Fibroblast of skin of back (primary cell): Measurements from ENCODE around the gene TMEM273.

Experiments used
- DNase-seq: peaks from one replicate; pipeline ENCODE4 v3.0.0-alpha.2; 2013

Gene TMEM273

DNA sequence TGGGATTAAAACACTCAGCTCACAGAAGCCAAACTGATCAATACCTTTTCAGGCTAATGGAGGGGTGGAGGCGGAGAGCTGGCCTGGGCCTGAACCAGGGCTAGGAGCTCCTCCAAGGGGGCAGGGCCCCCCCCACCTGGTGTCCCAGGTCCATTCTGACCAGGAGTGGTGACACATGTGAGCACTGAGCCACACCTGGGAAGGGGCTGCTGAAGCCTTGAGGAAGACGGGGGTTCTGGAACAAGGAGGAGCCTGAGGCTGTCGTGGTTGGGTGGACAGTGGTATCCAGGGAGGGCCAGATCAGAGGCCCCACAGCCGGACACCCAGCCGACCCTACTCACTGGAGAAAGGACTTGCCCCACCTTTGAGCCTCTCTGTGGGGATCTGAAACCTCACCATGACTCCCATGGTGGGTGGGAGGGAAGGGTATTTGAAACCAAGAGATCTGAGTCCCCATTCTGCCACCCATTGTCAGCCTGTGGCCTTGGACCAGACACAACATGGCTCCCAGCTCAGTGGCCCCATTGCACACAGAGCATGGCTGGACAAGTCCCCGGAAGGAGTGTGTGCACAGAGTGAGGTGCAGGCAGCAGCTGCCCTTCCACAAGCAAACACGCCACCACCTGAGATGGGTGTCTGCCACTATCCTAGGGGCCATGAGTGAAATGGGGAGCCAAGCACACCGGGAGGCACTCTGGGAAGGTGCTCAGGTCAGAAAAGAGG, 12.4 kb downstream of the TMEM273 start:
- DNase-seq: no peak

DNA sequence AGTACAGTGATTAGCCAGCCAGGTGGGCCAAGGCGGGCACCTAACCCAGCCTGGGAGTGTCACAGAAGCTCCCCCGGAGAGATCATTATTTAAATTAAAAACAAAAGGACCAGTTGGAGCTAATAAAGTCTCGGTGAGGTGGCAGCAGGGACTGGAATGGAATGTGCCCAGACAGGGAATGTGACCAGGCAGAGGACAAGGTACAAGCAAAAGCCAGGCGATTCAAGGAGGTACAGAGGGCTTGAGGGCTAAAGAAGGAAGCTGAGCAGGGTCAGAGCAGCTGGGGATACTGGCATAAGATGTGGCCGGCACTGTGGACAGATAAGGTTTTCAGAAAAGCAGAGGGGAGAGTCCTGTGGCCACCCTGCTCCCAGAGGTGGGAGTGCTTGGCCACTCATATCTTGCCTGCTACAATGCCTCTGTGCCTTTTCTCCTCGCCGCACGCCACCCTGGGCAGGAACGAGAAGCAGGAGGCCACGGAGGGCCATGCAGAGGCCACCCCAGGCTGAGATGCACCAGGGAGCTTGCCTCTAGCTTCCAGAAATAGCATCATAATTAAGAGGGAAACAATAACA, 13.2 kb downstream of the TMEM273 start:
- DNase-seq: no peak

DNA sequence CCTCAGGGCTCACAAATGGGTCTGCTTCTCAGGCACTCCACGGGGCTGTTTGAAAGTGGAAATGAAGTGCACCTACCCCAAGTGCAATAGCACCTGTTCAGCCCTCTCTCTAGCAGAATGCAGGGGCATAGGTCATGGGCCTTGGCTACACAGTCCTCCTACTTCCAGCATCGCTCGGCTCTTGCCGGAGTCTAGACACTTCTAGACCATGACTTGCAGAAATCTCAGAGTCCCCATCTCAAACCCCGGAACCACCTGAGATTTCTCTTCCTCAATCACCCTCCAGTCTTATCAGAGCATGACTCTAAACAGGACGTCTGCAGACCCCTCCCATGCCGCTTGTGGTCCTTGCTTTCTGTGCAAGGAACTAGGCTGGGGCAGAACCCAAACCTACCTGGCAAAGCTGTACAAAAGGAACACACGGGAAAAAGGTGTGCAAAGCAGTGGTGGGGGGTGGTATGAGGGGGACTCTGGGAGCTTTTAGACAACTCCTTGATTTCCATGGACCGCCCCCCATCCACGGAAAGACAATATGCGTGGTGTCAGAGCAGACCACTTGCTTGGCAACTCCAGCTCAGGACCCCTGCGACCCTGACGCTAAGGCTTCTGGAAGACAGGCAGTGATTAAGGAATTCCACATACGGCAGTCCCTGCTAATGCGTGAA, 13.8 kb downstream of the TMEM273 start:
- DNase-seq: no peak

DNA sequence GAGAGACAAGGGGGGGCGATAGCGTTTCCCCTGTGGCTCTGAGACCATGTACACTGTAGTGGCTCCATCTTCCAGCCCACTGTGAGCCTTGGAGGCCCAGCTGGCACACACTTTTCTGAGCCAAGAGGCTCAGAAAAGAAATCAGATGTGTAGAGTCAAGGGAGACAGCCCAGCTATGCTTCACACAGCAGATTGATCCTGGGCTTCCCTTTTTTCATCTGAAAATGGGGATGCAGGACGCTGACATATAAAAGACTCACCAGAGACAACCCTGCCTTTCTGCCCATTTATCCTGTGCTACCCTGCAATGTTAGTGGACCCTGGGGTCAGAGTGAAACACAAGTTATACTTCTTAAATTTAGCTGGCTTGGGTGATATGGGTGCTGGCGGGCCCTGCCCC, 14.3 kb downstream of the TMEM273 start:
- DNase-seq: no peak

DNA sequence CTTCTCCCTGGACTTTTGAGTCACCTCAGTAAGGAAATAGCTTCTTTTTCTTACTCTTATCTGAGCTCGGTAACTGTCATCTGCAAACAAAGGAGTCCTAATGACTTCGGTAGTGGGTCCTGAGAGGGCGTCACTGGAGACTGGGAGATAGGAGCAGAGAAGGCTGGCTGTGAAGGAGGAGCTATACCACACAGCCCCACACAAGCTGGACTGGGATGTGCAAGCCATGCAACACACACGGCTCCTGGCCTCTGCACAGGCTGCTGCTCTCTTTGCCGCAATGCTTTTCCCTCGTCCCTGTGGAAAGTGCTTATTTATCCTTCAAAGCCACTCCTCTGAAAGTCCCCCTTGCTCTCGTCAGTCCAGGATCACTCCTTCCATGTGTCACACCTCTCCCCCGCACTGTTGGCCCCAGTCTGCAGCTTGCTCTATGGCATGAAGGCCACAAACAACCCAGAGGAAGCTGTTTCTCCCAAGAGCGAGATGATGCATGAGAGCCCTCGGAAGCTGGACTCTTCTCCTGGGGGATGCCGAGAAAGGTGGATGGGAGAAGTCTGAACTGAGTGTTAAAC, 14.9 kb downstream of the TMEM273 start:
- DNase-seq: no peak

DNA sequence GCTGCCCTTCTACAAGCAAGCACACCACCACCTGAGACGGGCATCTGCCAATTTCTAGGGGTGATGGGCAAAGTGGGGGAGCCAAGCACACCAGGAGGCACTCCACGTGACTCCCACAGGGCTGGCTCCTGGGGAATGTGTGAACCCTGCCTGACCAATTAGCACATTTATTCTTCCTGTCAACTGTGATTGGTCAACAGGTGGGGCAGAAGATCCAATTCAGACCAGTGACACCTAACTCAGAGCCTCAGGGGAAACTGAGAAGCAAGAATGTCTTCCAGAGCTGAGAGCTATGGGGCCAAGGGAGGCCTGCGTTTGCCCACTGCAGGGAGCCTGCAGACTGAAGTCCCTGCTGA, 15.4 kb downstream of the TMEM273 start:
- no peak for DNase-seq

DNA sequence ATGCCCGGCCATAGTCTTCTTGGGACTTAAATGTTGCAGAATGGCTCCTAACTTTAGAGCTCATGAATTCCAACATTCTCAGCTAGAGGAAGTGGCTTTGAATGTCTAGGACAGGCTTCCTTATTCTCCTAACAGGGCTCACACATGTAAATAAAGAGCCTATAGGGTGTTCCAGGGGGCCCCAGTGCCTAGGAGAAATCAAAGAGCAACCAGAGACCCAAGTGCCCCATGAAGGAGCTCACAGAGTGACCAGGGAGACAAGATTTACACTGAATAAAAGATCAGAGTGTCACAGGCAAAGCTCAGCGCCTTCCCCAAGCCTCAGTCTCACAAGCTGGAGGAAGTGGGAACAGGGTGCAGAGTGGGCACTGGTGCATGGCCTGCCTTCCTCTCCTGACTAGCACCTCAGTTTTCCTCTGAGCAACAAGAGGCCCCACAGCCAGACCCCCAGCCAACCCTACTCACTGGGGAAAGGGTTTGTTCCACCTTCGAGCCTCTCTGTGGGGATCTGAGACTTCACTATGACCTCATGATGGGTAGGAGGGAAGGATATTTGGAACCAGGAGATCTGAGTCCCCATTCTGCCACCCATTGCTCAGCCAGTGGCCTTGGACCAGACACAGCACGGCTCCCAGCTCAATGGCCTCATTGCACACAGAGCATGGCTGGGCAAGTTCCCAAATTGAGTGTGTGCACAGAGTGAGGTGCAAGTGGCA, 16.0 kb downstream of the TMEM273 start:
- DNase-seq: no peak

DNA sequence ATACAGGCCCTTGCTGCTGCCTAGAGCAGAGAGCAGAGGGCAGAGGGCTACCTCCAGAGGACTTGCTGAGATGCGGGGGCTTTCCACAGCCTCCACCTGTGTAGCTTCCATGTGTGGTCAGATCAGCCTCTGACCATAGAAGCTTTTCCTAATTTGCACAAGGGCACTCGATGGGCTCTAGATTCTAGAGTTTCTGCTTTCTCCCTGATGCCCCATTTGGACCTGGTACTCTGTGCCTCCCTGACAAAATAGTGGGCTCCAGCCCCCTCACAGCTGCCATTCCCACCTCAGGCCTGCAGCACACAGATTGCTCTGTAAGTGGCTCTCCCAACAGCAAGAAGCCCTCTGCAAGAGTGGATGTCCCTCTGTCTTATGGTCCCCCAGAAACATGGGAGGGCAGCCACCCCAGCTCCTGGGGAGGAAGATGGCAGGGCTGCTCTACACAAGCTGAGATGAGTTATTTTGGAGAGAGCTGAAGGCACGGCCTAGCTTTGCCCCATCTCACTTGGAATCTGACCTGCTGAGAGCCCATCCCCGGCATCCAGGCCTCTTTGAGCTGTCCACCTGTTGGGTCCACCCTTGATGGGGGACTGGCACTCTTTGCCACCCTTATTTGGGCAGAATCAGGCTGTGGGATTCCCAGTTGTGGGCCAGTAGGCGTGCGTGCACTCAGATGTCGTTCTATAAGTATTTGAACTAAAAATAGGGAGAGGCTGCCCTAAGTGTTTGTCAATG, 16.7 kb downstream of the TMEM273 start:
- no peak for DNase-seq

DNA sequence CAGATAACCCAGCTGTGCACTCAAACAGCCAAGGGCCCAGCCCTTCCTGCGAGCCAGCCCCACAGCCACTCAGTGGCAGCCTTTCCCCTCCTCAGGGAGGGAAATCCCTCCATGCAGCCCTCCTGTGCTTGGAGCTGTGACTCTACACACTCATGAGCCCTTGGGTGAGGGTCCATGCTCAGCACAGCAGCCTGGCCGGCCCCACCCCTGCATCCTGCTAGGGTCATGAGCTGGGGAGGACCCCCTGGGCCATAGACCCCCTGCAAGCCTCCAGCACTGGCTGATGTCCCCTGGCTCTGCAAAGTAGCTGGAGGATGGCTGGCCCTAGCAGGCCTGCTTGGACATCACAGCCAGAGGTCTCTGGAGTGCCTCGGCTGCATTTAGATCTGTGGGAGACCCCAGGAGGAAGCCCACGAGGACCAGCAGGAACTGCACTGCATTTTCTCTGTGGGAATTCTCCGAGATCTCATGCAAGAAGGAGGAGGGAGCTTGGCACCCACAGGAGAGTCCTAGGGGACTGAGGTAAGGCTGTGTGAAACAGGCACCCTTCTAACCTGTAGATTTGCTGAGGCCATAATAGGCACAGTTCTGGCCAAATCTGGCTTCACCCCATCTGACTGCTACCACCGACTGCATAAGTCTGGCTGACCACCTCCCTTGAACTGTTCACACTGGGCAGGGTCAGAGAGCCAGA, 17.4 kb downstream of the TMEM273 start:
- DNase-seq: no peak

DNA sequence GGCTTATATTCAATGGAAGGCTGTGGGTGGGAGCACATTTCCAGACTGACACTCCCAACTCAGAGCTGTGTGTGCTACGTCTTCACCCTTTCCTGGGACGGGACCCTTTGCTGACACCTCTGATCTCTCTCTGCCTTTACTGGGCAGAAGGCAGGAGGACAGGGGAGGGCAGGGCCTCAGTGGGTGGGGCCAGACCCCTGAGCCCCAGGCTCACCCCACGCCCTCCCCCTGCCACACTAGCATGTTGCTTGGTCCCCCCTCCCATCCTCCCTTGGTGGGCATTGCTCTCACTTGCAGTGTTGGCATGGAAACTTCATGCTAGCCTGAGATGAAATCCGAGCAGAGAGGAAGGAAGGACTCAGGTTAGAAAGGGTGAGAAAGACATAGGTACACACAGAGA, 18.4 kb downstream of the TMEM273 start:
- no peak for DNase-seq

DNA sequence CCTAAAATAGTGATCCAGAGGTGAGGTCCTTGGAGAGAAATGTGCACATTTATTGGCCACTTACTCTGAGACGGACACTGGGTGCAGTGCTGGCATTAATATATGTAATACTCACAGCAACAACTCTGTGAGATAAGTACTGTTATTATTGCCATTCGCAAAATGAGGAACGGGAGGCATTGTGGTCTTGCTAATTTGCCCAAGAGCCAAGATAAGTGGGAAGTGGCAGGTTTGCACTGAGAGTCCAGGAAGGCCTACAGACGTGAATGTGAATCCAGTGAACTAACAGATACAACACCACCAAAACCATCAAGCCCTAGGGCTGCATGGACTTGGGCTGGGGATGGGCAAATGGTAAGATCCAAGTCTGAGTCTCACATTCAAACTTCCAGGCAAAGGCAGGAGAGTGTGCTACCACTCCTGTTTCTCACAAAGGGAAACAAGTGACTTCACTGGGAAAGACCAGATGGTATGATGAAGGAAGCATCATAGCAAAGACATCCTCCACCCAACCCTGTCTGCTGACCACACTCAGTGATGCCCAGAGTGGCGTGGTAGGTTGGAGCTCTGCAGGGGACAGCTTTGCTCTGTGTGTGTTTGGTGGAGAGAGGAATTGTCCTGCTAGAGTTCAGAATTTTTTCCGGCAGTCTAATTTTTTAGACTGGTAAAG, 19.2 kb downstream of the TMEM273 start:
- DNase-seq: peak; percentile 87

DNA sequence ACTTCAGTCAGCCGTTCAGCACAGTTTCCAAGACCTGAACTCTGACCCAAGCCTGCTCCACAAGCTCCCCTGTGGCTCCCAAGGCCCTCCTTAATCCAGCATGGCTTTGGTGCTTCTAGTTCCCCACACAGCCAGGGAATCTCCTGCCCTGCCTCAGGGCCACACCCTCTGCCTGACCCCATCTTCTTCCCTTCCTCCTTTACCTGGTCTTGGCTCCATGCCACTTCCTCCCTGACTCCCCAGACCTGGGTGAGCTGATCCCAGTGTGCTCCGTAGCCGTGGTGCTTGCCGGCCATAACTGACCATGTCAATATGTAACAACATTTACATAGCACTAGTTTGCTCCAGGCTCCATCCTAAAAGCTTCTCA, 20.0 kb downstream of the TMEM273 start:
- no peak for DNase-seq

DNA sequence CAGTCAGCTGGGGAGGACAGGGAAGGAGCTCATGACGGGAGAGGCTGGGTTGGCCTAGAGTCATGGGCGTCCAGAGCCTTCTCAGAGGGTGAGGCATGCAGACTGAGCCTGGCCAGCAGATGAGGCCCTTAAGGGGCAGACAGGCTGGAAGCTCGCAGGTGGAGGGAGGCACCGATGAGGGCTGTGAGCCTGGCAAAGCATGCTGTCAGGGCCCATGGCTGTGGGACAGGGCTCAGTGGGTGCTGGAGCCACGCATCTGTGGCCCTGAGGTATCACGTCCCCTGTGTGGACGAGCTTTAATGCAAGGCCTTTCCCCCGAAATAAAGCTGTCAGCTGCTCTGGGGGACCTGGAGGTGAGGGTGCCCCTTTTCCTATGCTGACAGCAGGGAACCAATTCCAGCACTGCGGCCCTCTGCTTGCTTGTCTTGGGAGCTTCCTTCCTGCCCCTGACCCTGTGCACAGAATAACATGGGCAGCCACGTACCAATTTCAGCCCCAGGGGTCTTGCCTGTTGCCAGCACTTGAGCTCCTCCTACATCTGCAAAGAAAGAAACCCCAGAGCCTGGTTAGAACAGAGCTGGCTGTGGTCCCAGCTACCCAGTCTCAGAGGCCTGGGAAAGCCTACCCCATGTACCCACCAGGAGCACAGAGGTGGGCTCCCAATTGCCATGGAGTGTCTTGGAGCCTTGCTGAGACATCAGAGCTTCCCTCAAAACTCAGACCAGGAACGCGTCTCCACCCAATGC, 20.6 kb downstream of the TMEM273 start:
- no peak for DNase-seq

DNA sequence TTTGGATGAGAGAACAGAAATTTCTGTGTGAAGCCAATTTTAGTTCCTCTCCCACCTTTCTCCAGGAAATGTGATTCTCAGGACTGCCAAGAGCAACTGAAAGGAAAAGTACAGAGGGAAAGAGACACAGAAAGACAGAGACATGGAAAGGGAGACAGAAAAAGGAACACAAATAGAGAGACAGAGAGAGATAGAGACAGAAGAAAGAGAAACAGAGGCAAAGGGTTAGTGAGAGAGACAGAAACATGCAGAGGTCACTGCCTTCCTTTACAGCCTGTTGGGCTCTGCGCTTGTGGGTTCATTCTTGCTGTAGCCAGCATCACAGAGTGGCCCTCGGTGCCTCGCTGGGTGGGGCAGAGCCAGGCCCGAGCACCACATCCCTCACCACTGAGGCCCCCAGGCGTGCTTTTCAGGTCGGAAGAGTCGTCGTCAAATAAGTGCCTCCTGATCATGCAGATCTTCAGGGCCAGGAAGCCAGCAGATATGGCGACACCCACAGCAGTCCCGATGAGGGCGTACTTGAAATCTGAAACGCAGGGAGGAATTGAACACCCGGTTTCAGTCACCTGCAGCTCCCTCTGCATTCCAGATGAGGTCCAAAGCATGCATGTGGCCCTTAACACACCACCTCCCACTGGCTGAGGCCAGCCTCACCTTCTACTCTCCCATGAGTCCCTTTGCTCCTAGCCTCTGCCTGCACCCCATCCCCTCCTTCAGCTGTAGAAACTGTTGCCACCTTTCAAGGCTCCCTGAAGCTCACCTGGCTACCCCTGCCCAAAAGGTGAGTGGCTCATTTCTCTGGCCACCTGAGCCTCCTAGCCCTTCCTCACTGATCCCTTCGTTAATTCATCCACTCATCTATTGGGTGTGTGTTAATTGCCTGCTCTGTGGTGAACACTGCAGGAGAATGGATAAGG, 21.4 kb downstream of the TMEM273 start:
- no peak for DNase-seq

DNA sequence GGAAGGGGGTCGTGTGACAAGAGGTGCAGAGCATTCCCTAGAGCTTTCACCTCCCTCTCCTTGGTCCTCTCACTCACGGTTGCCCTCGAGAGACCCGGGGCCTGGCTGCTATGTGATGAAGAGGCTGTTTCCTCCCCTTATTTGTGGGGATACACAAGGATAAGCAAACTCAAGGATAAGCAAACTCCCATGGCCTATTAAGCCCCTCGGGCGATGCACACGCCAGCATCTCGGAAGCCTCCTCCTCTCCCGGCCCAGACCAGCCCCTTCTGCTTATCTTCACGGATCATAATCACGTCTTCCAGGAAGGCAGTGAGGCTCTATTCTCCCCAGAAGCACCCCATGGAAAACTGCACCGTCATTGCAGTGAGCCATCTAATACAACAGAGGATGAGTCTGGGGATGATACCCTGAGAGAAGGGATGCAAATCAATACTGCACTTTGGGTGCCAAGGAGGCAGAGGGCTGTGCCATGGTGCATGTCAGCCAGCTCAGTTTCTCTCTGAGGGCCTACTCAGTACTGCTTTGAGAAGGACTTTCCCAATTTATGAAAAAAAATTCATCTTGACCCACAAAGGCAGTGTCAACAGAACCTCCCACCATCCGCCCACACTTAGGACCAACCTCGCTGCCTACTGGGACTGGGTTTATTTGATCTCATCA, 22.2 kb downstream of the TMEM273 start:
- DNase-seq: no peak

DNA sequence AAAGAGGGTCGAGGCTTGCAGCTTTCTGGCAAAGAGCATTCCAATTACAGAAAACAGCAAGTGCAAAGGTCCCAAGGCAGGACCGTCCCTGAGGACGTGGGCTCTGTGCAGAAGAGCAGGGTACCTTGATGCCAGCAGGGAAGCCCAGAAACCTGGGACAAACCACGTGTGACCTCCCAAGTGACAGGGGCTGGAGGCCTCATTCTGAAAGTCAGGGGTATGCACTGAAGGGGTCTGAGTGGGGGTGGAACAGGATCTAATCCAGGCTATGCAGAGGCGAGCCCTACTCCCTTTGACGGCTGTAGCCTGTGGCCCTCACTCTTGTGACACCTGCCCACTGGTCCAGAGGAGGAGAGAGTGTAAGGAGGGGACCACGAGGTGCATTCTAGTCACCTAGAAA, 22.9 kb downstream of the TMEM273 start:
- no peak for DNase-seq

DNA sequence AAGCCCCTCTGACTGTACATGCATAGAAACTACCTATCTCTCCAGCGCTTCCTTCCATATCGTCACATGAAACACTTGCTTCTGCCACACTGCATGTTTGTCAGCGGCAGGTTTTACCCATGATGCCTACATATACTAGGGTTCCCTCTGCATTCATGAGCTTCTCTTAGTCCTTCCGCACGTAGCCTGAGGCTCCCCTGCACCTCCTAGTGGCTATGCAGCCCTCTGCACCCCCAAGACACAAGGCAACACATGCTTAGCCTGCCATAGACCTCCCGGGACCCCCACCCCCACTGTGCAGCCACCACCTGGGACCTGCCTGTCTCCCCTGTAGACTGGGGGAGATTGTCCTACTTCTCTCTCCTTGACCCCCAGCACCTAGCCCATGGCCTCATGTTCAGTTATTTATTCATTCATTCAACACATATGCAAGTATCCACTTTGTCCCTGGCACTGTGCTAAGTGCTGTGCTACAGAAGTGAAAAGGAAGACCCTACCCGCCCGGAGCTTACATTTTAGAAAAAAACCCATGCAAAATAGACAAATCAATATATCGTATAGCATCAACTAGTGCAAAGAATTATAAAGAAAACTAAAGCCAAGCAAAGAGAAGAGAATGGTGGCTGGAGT, 23.5 kb downstream of the TMEM273 start:
- DNase-seq: peak; percentile 48

DNA sequence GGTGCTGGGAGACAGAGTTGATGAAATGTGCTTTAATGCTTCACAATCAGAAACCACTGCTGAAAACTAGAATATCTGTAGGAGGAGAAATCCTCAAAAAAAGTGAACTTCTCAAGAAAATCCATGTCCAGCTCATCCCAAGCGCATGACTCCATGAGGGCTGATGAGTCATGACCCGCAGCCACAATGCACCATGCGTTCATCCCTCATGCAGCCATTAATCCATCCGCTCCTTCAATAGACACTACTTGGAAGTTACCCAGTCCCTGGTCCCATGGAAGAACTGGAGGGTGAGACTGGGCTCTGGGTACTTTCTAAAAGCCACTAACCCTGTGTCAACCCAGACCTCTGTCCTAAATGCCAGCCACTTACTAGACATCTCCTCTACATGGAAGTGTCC, 24.4 kb downstream of the TMEM273 start:
- peak; percentile 65 for DNase-seq
